Activated naive CD4-positive, alpha-beta T cell treated with anti-CD3 and anti-CD28 coated beads, Interleukin-2, amount 10 ng/mL, durations not matched to agents 7 days and 5 days (primary cell): ENCODE measurements around the gene HTT.

ENCODE experiments used
- CTCF ChIA-PET: fragments of 350-600 bp; sonication (Branson Sonifier 250); formaldehyde crosslinking; loops from one replicate; lab custom pipeline; 2021; ENCODE audit warnings: antibody characterized with exemption; lab: Charles Lee
- DNase-seq: peaks from one replicate; pipeline ENCODE4 v3.0.0-alpha.2; 2020
- H3K27ac Mint-ChIP-seq: one replicate; pipeline ENCODE4 v1.8.0; 2021; ENCODE audit warnings: mild to moderate bottlenecking, moderate library complexity, mixed read lengths
- H3K27me3 Mint-ChIP-seq: one replicate; pipeline ENCODE4 v1.8.0; 2021; ENCODE audit warnings: mild to moderate bottlenecking, mixed read lengths
- H3K36me3 Mint-ChIP-seq: one replicate; pipeline ENCODE4 v1.8.0; 2021; ENCODE audit warnings: mixed read lengths
- H3K4me1 Mint-ChIP-seq: one replicate; pipeline ENCODE4 v1.8.0; 2021; ENCODE audit warnings: mixed read lengths
- H3K4me3 Mint-ChIP-seq: one replicate; pipeline ENCODE4 v1.8.0; 2021; ENCODE audit warnings: mild to moderate bottlenecking, moderate library complexity, mixed read lengths
- H3K9me3 Mint-ChIP-seq: one replicate; pipeline ENCODE4 v1.8.0; 2021; ENCODE audit warnings: mixed read lengths

The HTT gene

DNA sequence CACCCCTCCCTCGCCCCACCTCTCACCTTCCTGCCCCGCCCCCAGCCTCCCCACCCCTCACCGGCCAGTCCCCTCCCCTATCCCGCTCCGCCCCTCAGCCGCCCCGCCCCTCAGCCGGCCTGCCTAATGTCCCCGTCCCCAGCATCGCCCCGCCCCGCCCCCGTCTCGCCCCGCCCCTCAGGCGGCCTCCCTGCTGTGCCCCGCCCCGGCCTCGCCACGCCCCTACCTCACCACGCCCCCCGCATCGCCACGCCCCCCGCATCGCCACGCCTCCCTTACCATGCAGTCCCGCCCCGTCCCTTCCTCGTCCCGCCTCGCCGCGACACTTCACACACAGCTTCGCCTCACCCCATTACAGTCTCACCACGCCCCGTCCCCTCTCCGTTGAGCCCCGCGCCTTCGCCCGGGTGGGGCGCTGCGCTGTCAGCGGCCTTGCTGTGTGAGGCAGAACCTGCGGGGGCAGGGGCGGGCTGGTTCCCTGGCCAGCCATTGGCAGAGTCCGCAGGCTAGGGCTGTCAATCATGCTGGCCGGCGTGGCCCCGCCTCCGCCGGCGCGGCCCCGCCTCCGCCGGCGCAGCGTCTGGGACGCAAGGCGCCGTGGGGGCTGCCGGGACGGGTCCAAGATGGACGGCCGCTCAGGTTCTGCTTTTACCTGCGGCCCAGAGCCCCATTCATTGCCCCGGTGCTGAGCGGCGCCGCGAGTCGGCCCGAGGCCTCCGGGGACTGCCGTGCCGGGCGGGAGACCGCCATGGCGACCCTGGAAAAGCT is at the start of gene HTT, which contains the start of gene HTT-AS:
TSS of gene HTT (plus strand) at position 604 of the 768 bp plus-strand sequence. CDS start at position 749, 145 bp downstream.
TSS of gene HTT-AS (minus strand) at position 461 of the 768 bp plus-strand sequence.
- Mint-ChIP-seq H3K4me1 (peaks cover 29% of the 10 kb centered on the region), H3K27me3 (peaks cover 9% of the 10 kb centered on the region), H3K36me3 (peaks cover 1% of the 10 kb centered on the region), H3K4me3 (peak within 1 kb of the TSS; percentile 84), H3K9me3 (no peaks in the 10 kb centered on the region), H3K27ac (peak within 1 kb of the TSS; percentile 94)
- peak; percentile 98 for DNase-seq
- CTCF ChIA-PET: no interaction called here

DNA sequence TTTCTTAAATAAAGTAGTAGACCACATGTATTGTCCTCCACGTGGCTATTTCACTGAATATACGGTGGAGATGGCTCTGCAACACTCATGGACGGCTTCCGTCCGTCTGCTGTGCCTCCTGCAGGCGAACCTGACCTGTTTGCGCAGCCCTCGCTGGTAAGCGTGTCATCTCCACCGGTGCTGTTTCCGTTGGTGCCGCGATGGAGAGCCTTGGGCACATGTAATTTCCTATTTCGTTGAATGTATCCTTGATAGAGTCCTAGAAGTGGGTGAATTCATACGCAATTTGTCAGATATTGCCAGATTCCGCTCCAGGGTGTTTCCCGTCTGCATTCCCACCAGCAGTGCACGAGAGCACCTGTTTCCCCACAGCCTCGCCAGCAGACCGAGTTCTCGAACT is 48.6 kb upstream of the HTT start:
- CTCF ChIA-PET: no interaction called here
- no peak for DNase-seq
- Mint-ChIP-seq H3K36me3 (no peaks in the 10 kb centered on the region), H3K4me1 (peaks cover 5% of the 10 kb centered on the region), H3K4me3 (no peak overlapping the region), H3K9me3 (peaks cover 9% of the 10 kb centered on the region), H3K27ac (no peak overlapping the region), H3K27me3 (peaks cover 33% of the 10 kb centered on the region)

DNA sequence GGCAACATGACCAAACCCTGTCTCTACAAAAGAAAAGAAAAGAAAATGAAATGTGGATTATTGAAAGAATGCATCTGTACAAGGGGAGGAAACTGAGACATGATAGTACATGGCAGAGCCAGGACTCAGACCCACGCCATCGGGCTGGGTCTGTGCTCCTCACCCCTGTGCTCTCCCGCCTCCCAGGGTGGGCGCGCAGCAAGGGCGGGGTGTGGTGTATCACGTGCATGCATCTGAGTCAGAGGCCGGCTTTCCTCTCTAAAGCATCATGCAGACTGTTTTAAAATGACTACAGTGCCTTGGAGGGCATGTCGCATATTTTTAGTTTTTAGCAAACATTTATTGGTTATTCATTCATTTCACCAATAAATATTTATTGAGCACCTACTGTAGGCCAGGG is 47.9 kb upstream of the HTT start:
- no peaks in the 10 kb centered on the region for H3K4me1 Mint-ChIP-seq
- H3K4me3 Mint-ChIP-seq: no peak overlapping the region
- H3K27me3 Mint-ChIP-seq: peaks cover 33% of the 10 kb centered on the region
- no peaks in the 10 kb centered on the region for H3K36me3 Mint-ChIP-seq
- no peak for DNase-seq
- H3K27ac Mint-ChIP-seq: peak overlapping the region; percentile 28
- CTCF ChIA-PET: no interaction called here
- H3K9me3 Mint-ChIP-seq: peaks cover 9% of the 10 kb centered on the region

DNA sequence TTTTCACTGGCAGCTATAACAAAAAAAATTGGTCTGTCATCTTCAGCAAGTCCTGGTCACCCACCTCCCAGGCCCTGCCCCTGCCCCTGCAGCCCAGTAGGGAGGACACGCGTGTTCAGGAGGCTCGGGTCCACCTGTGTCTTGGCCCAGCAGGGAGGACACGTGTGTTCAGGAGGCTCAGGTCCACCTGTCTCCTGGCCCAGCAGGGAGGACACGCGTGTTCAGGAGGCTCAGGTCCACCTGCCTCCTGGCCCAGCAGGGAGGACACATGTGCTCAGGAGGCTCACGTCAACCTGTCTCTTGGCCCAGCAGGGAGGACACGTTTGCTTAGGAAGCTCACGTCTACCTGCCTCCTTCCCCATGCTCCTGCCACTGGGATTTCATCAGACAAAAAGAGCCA is 45.0 kb upstream of the HTT start:
- peaks cover 32% of the 10 kb centered on the region for H3K27me3 Mint-ChIP-seq
- no peaks in the 10 kb centered on the region for H3K9me3 Mint-ChIP-seq
- H3K36me3 Mint-ChIP-seq: no peaks in the 10 kb centered on the region
- CTCF ChIA-PET: no interaction called here
- no peak overlapping the region for H3K27ac Mint-ChIP-seq
- H3K4me3 Mint-ChIP-seq: no peak overlapping the region
- no peaks in the 10 kb centered on the region for H3K4me1 Mint-ChIP-seq
- no peak for DNase-seq

DNA sequence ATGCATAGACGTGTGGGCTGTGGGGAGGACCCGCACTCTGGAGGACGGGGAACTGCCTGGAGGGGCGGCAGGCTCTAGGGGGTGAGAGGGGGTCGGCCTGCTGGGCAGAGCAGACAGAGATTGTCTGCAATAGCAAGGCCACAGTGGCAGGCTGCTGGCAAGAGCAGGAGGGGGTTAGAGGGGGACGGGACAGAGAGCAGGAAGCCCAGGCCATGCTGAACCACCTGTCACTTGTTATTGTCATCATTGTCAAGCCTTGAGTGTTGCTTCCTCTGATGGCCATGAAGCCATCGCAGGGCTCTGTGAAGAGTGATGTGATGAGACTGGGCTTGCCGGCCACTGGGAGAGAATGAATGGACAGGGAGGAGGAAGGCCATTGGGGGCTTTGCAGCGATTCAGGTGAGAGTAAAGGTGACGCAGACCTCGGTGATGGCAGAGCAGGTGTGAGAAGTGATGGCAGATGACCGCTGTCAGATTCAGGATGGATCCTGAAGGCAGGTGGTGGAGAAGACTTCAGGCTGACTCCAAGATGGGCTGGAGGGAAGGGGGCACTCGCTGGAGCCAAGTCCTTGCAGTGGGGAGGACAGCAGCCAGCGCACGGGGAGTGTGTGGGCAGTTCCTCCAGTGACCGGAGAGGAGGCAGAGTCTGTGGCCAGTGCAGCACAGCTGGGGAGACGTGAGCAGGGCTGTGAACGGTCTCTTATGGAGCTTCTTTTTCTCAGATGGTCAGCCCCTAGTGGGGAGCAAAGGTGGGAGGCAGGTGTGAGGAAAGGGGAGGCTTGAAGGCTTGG is 43.7 kb upstream of the HTT start:
- H3K27me3 Mint-ChIP-seq: peaks cover 40% of the 10 kb centered on the region
- H3K4me1 Mint-ChIP-seq: no peaks in the 10 kb centered on the region
- no peaks in the 10 kb centered on the region for H3K9me3 Mint-ChIP-seq
- H3K4me3 Mint-ChIP-seq: no peak overlapping the region
- DNase-seq: no peak
- CTCF ChIA-PET: no interaction called here
- H3K27ac Mint-ChIP-seq: no peak overlapping the region
- no peaks in the 10 kb centered on the region for H3K36me3 Mint-ChIP-seq

DNA sequence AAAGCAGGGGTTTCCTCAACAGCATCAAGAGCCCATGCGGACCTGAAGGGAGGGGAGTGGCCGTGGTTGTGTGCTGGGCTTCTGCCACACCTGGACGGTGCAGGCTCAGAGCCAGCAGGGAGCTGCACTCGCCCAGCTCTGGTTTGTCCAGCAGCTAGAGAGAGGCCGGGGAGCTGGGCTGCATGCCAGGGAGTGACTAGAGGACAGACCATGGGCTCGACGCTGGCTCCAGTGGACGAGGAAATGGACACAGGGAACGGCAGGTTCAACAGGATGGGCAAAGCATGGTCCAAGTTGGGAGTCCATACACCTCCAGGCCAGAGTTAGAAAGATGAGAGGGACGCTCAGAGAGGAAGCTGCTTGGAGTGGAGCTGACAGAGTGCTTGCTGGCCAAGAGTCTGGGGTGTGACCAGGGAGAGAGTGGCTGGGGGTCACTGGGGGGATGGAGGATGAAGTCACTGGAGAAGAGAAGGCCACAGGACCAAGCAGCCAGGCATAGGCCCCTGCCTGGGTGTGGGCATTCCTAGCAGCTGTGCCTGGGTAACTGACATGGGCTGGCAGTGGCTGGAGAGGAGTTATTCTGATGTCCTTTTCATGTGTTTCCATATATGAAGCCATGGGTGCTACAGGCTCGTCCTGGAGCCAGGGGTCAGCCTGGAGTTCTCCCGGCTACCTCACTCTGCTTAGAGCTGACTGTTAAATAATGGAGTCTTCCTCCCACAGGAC is 43.0 kb upstream of the HTT start:
- DNase-seq: no peak
- CTCF ChIA-PET: interaction anchor here (1.1 kb wide), 1 partner anchor 8 kb away, joined by 3 read pairs; no protein-coding TSS in a partner anchor

DNA sequence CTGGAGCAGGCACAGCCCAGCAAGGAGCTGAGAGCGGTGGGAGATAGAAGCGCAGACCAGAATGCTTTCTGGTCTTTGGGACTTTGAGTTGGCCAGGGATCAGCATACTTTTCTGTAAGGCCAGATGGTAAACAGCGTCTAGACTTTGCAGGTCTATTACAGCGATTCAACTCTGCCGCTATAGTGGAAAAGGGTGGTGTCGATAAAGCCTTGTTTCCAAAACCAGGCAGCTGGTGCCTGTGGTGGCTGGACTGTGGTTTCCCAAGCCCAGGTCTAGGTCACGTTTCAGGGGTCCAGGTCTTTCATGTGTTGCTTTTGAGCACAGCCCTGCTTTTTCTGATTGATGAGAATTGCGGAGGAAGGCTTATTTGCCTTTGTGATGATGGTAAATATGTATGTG is 40.2 kb upstream of the HTT start:
- CTCF ChIA-PET: interaction anchor here (0.6 to 1.7 kb wide), 4 partner anchors 12 to 86 kb away, joined by 3 to 4 read pairs (median 4); no protein-coding TSS in a partner anchor
- no peaks in the 10 kb centered on the region for H3K36me3 Mint-ChIP-seq
- H3K27ac Mint-ChIP-seq: no peak overlapping the region
- DNase-seq: peak; percentile 12
- H3K4me1 Mint-ChIP-seq: peaks cover 22% of the 10 kb centered on the region
- H3K4me3 Mint-ChIP-seq: no peak overlapping the region
- H3K9me3 Mint-ChIP-seq: no peaks in the 10 kb centered on the region
- H3K27me3 Mint-ChIP-seq: peaks cover 53% of the 10 kb centered on the region

More for the DNA sequence above, 43.0 kb upstream of the HTT start:
- peaks cover 47% of the 10 kb centered on the region for H3K27me3 Mint-ChIP-seq
- no peaks in the 10 kb centered on the region for H3K36me3 Mint-ChIP-seq
- H3K4me1 Mint-ChIP-seq: no peaks in the 10 kb centered on the region
- no peak overlapping the region for H3K27ac Mint-ChIP-seq
- H3K4me3 Mint-ChIP-seq: no peak overlapping the region
- H3K9me3 Mint-ChIP-seq: no peaks in the 10 kb centered on the region

DNA sequence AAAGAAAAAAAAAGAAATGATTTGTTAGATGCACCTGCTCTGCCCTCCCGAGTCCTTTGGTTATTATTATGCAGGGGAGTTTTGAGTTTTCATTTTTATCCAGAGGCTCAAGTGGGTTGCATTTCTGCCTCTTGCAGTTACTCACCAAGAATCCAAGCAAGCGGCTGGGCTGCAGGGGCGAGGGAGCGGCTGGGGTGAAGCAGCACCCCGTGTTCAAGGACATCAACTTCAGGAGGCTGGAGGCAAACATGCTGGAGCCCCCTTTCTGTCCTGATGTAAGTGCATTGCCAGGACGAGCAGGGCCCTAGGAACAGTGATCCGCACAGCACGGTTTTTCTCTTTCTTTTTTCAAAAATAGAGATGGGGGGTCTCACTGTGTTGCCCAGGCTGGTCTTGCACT is 39.2 kb upstream of the HTT start:
- H3K36me3 Mint-ChIP-seq: no peaks in the 10 kb centered on the region

DNA sequence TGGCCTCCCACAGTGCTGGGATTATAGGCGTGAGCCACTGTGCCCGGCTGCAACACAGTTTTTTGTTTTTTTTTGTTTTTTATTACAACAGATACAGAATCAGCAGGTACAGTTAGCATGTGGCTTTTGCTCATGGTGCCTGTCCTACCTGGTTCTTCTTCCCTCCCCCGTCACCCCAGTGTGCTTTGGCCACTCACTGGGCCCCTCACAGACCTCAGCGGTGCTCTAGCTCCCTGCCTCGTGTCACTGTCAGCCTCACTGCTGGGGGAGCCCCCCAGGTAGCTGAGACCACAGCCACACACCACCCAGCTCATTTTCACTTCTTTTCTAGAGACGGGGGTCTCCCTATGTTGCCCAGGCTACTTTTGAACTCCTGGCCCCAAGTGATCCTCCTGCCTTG is 38.8 kb upstream of the HTT start:
- no peak for DNase-seq
- peaks cover 51% of the 10 kb centered on the region for H3K27me3 Mint-ChIP-seq
- H3K4me1 Mint-ChIP-seq: peaks cover 33% of the 10 kb centered on the region
- no peak overlapping the region for H3K4me3 Mint-ChIP-seq
- CTCF ChIA-PET: interaction anchor here (1.4 kb wide), 1 partner anchor 81 kb away, joined by 4 read pairs; no protein-coding TSS in a partner anchor
- H3K36me3 Mint-ChIP-seq: no peaks in the 10 kb centered on the region
- H3K27ac Mint-ChIP-seq: no peak overlapping the region
- no peaks in the 10 kb centered on the region for H3K9me3 Mint-ChIP-seq

More for the DNA sequence above, 39.2 kb upstream of the HTT start:
- CTCF ChIA-PET: interaction anchor here (1.4 kb wide), 2 partner anchors 57 to 87 kb away, joined by 4 read pairs; no protein-coding TSS in a partner anchor
- H3K27ac Mint-ChIP-seq: no peak overlapping the region
- no peak for DNase-seq
- H3K4me1 Mint-ChIP-seq: peaks cover 29% of the 10 kb centered on the region
- no peaks in the 10 kb centered on the region for H3K9me3 Mint-ChIP-seq
- peaks cover 53% of the 10 kb centered on the region for H3K27me3 Mint-ChIP-seq
- H3K4me3 Mint-ChIP-seq: no peak overlapping the region

DNA sequence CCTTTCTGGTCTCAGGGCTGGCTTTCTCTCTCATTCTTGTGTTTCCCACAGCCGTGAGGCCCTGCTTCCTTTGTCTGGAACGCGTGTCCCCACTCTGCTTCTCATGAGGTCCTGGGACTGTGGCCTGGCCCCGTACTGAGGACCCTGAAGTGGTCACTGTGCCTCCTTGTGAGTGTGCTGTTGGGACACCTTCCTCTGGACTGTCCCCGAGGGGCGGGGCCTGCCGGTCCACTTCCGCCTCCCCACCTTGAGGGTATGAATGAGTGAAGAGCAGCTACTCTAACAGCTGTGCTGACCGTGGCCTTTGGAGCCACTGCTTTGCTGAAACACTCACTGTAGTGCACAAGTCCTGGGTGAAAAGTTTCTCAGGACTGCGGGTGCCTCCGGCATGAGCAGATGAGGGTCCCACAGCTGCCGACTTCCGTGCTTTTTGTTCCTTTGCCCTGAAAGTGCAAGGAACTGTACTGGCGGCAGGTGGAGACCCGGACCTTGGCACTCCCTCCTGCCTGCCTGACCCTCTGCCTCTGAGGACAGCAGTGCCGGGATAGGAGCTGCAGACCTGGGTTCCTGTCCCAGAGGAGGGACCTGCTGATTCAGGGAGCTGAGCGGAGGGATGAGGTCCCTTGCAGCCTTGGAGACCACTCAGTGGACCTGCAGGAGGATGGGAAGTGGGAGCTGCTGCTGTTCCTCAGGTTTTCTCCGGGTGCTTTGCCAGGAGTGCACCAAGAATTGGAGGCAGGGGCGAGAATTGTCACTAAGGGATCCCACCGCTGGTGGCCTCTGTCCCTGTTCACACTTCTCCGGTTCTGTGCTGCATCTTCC is 38.1 kb upstream of the HTT start:
- Mint-ChIP-seq H3K27ac (no peak overlapping the region), H3K27me3 (peaks cover 44% of the 10 kb centered on the region), H3K9me3 (no peaks in the 10 kb centered on the region), H3K4me3 (no peak overlapping the region), H3K4me1 (peaks cover 38% of the 10 kb centered on the region), H3K36me3 (no peaks in the 10 kb centered on the region)
- CTCF ChIA-PET: interaction anchor here (1.4 to 3.3 kb wide), 5 partner anchors 13 to 88 kb away, joined by 4 to 19 read pairs (median 4); no protein-coding TSS in a partner anchor
- no peak for DNase-seq

DNA sequence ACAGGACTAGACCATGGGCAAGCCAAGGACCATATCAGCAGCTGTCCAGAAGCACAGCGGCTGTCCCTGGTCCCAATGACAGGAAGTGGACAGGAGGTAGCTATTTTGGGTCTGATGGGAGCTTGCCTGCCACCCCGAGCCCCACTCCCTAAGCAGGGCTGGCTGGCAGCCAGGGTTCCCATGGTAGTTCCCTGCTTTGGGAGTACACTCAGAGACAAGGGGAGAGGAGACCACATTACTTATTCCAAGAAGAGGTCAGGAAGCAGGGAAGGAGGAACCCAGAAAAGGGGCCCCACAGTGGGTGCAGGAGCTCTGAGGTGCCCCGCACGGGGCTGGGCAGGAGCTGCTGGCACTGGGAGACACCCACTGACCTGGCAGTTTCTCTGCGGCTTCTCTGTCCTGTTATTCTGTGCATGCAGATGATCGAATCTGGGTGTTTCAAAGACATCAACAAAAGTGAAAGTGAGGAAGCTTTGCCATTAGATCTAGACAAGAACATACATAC is 36.5 kb upstream of the HTT start:
- peaks cover 1% of the 10 kb centered on the region for H3K36me3 Mint-ChIP-seq
- CTCF ChIA-PET: interaction anchor here (0.6 to 3.3 kb wide), 14 partner anchors 10 to 332 kb away, joined by 3 to 19 read pairs (median 4); partner anchors contain the start of genes GRK4 and NOP14
- H3K9me3 Mint-ChIP-seq: no peaks in the 10 kb centered on the region
- peak overlapping the region; percentile 39 for H3K4me3 Mint-ChIP-seq
- peak overlapping the region; percentile 86 for H3K27ac Mint-ChIP-seq
- DNase-seq: peak; percentile 49
- H3K4me1 Mint-ChIP-seq: peaks cover 55% of the 10 kb centered on the region
- peaks cover 41% of the 10 kb centered on the region for H3K27me3 Mint-ChIP-seq

DNA sequence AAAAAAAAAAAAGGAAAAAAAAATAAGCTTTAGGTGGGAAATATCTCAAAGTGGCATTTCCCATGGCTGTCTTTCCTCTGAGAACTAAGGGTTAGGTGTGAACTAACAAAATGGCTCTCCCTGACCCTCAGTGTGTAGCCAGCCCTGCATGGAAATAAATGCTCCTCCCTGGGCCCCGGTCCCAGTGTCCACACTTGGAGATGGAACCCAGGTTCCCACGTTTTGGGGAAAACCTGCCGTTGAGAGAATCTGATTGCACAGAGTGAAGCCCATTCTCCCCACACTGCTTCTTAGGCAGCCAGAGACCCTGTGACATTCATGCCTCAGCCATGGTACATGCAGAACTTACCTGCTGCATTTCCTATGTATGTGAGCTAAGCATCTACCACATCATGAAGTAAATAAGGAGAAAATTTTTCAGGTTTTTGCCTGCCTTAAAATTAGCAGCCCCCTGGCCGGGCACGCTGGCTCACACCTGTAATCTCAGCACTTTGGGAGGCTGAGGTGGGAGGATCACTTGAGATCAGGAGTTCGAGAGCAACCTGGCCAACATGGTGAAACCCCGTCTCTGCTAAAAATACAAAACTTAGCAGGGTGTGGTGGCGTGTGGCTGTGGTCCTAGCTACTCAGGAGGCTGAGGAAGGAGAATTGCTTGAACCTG is 34.6 kb upstream of the HTT start:
- no peak overlapping the region for H3K27ac Mint-ChIP-seq
- H3K36me3 Mint-ChIP-seq: peaks cover 7% of the 10 kb centered on the region
- no peak for DNase-seq
- peaks cover 66% of the 10 kb centered on the region for H3K4me1 Mint-ChIP-seq
- H3K4me3 Mint-ChIP-seq: no peak overlapping the region
- peaks cover 31% of the 10 kb centered on the region for H3K27me3 Mint-ChIP-seq
- CTCF ChIA-PET: interaction anchor here (2.0 to 3.3 kb wide), 2 partner anchors 62 kb away, joined by 6 to 19 read pairs; no protein-coding TSS in a partner anchor
- H3K9me3 Mint-ChIP-seq: peaks cover 3% of the 10 kb centered on the region
